ENCODE measurements around the gene C3orf52. TPM values are rescaled to one million over a fixed set of nuclear protein-coding genes. Genes with fewer than 3 reads are reported as not detected.

C3orf52 gene
- total and polyA plus RNA-seq, 7 donors = 0.62 to 5.9 (median 1.9) TPM

DNA sequence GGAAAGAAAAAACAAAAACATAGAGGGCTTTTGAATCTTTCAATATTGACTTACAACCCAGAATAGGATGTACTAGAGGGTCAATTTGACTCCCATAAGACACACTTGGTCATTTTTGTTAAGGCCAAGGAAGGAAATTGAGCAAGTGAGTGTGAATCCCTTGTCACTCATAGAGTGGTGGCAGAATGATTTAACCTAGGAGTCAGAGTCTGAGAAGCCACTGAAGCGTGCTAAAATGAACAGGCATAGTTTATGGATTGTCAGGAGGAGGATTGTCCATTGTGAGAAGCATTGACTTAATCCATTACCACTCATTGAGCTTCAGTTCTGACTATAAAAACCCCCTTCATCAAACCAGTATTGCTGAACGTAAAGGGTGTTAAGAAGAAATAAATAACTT lies 55.1 kb downstream of the C3orf52 start:
- no peak for DNase-seq
- intact Hi-C loops (cut with DNase I) = no loop called here
- no peak overlapping the region for H3K27ac ChIP-seq
- no peaks in the 10 kb centered on the region for H3K27me3 ChIP-seq (ENCODE audit: insufficient read depth in 3 of 3, low read length in 2 of 3)
- WGBS, 3 donors = 72 to 80% (median 78%) methylated on average over 2 of the region's 2 CpGs
- TF ChIP-seq CTCF (IDR thresholded peaks at IDR 0.05) = no peak
- peaks cover 4% of the 10 kb centered on the region for H3K4me1 ChIP-seq
- ATAC-seq = no peak
- H3K36me3 ChIP-seq (ENCODE audit: insufficient read depth in 1 of 2, low read depth in 1 of 2) = no peaks in the 10 kb centered on the region
- no peaks in the 10 kb centered on the region for H3K9me3 ChIP-seq
- H3K4me3 ChIP-seq = no peak overlapping the region

DNA sequence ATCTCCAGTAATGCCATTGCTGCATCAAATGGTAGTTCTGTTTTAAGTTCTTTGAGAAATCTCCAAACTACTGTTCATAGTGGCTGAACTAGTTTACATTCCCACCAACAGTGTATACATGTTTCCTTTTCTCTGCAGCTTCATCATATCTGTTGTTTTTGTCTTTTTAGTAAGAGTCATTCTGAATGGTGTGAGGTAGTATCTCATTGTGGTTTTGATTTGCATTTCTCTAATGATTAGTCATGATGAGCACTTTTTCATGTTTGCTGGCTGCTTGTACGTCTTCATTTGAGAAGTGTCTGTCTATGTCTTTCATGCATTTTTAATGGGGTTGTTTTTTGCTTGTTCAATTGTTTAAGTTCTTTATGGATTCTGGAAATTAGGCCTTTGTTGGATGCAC lies 57.1 kb downstream of the C3orf52 start:
- DNase-seq = no peak
- no peak for TF ChIP-seq CTCF (IDR thresholded peaks at IDR 0.05)
- Histone ChIP-seq H3K36me3 (ENCODE audit: insufficient read depth in 1 of 2, low read depth in 1 of 2) (no peaks in the 10 kb centered on the region), H3K4me1 (no peaks in the 10 kb centered on the region), H3K4me3 (no peak overlapping the region), H3K27me3 (ENCODE audit: insufficient read depth in 3 of 3, low read length in 2 of 3) (no peaks in the 10 kb centered on the region), H3K9me3 (no peaks in the 10 kb centered on the region), H3K27ac (no peak overlapping the region)
- ATAC-seq = no peak
- intact Hi-C loops (cut with DNase I) = no loop called here
- WGBS, 3 donors = 79 to 94% (median 87%) methylated on average over 1 of the region's 1 CpG

DNA sequence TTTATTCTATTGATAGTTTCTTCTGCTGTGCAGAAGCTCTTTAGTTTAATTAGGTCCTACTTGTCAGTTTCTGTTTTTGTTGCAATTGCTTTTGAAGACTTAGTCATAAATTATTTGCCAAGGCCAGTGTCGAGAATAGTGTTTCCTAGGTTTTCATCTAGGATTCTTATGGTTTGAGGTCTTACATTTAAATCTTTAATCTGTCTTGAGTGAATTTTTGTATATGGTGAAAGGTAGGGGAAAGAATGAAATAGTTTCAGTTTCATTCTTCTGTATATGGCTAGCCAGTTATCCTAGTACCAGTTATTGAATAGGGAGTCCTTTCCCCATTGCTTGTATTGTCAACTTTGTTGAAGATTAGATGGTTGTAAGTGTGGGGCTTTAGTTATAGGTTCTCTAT lies 57.5 kb downstream of the C3orf52 start:
- no peak for TF ChIP-seq CTCF (IDR thresholded peaks at IDR 0.05)
- 73 to 83% (median 76%) methylated on average over 1 of the region's 1 CpG for WGBS, 3 donors
- no peaks in the 10 kb centered on the region for H3K27me3 ChIP-seq (ENCODE audit: insufficient read depth in 3 of 3, low read length in 2 of 3)

GRCh38 chr3:112149136-112149535 lies 62.9 kb downstream of the C3orf52 start:
- no peak overlapping the region for H3K4me3 ChIP-seq
- no peaks in the 10 kb centered on the region for H3K36me3 ChIP-seq (ENCODE audit: insufficient read depth in 1 of 2, low read depth in 1 of 2)
- no peak overlapping the region for H3K27ac ChIP-seq
- intact Hi-C loops (cut with DNase I) = no loop called here
- H3K9me3 ChIP-seq = no peaks in the 10 kb centered on the region
- H3K4me1 ChIP-seq = no peaks in the 10 kb centered on the region
- TF ChIP-seq CTCF (IDR thresholded peaks at IDR 0.05) = no peak
- no peaks in the 10 kb centered on the region for H3K27me3 ChIP-seq (ENCODE audit: insufficient read depth in 3 of 3, low read length in 2 of 3)
- no peak for ATAC-seq
- no peak for DNase-seq
- 78 to 100% (median 93%) methylated on average over 1 of the region's 1 CpG for WGBS, 3 donors

More for the DNA sequence above, 57.5 kb downstream of the C3orf52 start:
- H3K4me3 ChIP-seq = no peak overlapping the region
- ATAC-seq (no peak), DNase-seq (no peak)
- intact Hi-C loops (cut with DNase I) = no loop called here
- no peaks in the 10 kb centered on the region for H3K9me3 ChIP-seq
- H3K36me3 ChIP-seq (ENCODE audit: insufficient read depth in 1 of 2, low read depth in 1 of 2) = no peaks in the 10 kb centered on the region
- no peak overlapping the region for H3K27ac ChIP-seq
- H3K4me1 ChIP-seq = no peaks in the 10 kb centered on the region

- H3K36me3 ChIP-seq (ENCODE audit: insufficient read depth in 1 of 2, low read depth in 1 of 2) = no peaks in the 10 kb centered on the region
- H3K4me1 ChIP-seq = no peaks in the 10 kb centered on the region
- H3K4me3 ChIP-seq = no peak overlapping the region
- no peaks in the 10 kb centered on the region for H3K27me3 ChIP-seq (ENCODE audit: insufficient read depth in 3 of 3, low read length in 2 of 3)
- WGBS, 3 donors = 87 to 92% (median 91%) methylated on average over 2 of the region's 2 CpGs
- ATAC-seq (no peak), DNase-seq (no peak)
- no peaks in the 10 kb centered on the region for H3K9me3 ChIP-seq
- intact Hi-C loops (cut with DNase I) = no loop called here
- no peak overlapping the region for H3K27ac ChIP-seq
- no peak for TF ChIP-seq CTCF (IDR thresholded peaks at IDR 0.05)
Observed at GRCh38 chr3:112167758-112168157, 81.6 kb downstream of the C3orf52 start.

Measured in psoas muscle (tissue), 8 donors.